HepG2 (cell line): ENCODE results near the gene KCTD14. TPM values are rescaled to one million over a fixed set of nuclear protein-coding genes. Genes with fewer than 3 reads are reported as not detected.

ENCODE experiments used
- AHR ChIP-seq: IDR thresholded peaks from 2 replicates; pipeline ENCODE4 v1.6.1; 2018; ENCODE audit warnings: missing genetic modification reagents, missing compliant biosample characterization
- ARID4A ChIP-seq: sonication (generic); formaldehyde crosslinking; IDR thresholded peaks from 2 replicates; pipeline ENCODE4 v1.5.0; 2020; ENCODE audit warnings: mild to moderate bottlenecking, missing genetic modification reagents, borderline replicate concordance
- ATF3 ChIP-seq: sonication (generic); formaldehyde crosslinking; IDR thresholded peaks from 2 replicates; pipeline ENCODE4 v1.4.0; 2020; ENCODE audit warnings: missing genetic modification reagents
- ATF4 ChIP-seq, 2 experiments: fragments of 450-650 bp in 1 of 2; sonication (generic) in 1 of 2; formaldehyde crosslinking; IDR thresholded peaks; 2 replicates each; pipeline versions ENCODE4 v1.5.0 to v1.8.0; 2020 to 2022; ENCODE audit warnings: mild to moderate bottlenecking in 1 of 2, missing genetic modification reagents in 1 of 2
- EP300 ChIP-seq, 3 experiments: sonication (generic) in 1 of 3; formaldehyde crosslinking in 1 of 3; IDR thresholded peaks; 2 replicates each; pipeline versions ENCODE4 v1.5.1 to v1.6.1; 2011 to 2020; ENCODE audit warnings: low read depth in 2 of 3, low read length in 2 of 3, borderline replicate concordance in 1 of 3, improper control_type of control experiment in 1 of 3, mild to moderate bottlenecking in 1 of 3, missing genetic modification reagents in 1 of 3, moderate library complexity in 1 of 3
- ETV6 ChIP-seq: sonication (generic); formaldehyde crosslinking; conservative IDR thresholded peaks from 2 replicates; pipeline ENCODE4 v1.4.0; 2020; ENCODE audit warnings: missing genetic modification reagents
- GABPA ChIP-seq, 2 experiments: IDR thresholded peaks; 2 replicates each; pipeline ENCODE4 v1.6.1; 2011 to 2016; ENCODE audit warnings: low read depth in 2 of 2, low read length in 1 of 2, missing biosample characterization in 1 of 2, missing genetic modification characterization in 1 of 2
- HOXA7 ChIP-seq: sonication (generic); formaldehyde crosslinking; IDR thresholded peaks from 2 replicates; pipeline ENCODE4 v1.8.1; 2022; ENCODE audit warnings: mild to moderate bottlenecking, missing genetic modification reagents, moderate library complexity
- JUND ChIP-seq: sonication (generic); formaldehyde crosslinking; IDR thresholded peaks from 2 replicates; pipeline ENCODE4 v1.8.0; 2022; ENCODE audit warnings: mild to moderate bottlenecking, missing genetic modification reagents
- KLF6 ChIP-seq: IDR thresholded peaks from 2 replicates; pipeline ENCODE4 v1.8.0; 2016; ENCODE audit warnings: missing biosample characterization, missing genetic modification reagents
- MED13 ChIP-seq: sonication (generic); formaldehyde crosslinking; IDR thresholded peaks from 2 replicates; pipeline ENCODE4 v1.5.0; 2020; ENCODE audit warnings: missing genetic modification reagents
- NCOA5 ChIP-seq: sonication (generic); formaldehyde crosslinking; IDR thresholded peaks from 2 replicates; pipeline ENCODE4 v1.4.0; 2020; ENCODE audit warnings: missing genetic modification reagents
- PAF1 ChIP-seq: IDR thresholded peaks from 2 replicates; pipeline ENCODE4 v1.6.1; 2016; ENCODE audit warnings: missing genetic modification reagents, missing compliant biosample characterization
- PATZ1 ChIP-seq: sonication (generic); formaldehyde crosslinking; IDR thresholded peaks from 2 replicates; pipeline ENCODE4 v1.4.0; 2020; ENCODE audit warnings: missing genetic modification reagents
- POLR2A ChIP-seq, 2 experiments: IDR thresholded peaks; 2 replicates each; pipeline ENCODE4 v1.6.1; 2011; ENCODE audit warnings: low read depth in 2 of 2, low read length in 2 of 2, mild to moderate bottlenecking in 1 of 2, moderate library complexity in 1 of 2; ENCODE audit not compliant: insufficient read depth in 1 of 2
- POLR2AphosphoS5 ChIP-seq: IDR thresholded peaks from 2 replicates; pipeline ENCODE4 v1.6.1; 2012; ENCODE audit warnings: low read depth, low read length
- SRSF1 ChIP-seq: fragments of 200-400 bp; formaldehyde crosslinking; optimal IDR thresholded peaks from 2 replicates; pipeline ENCODE3; 2017; ENCODE audit warnings: mild to moderate bottlenecking, low read depth, low read length, moderate library complexity
- ZNF350 ChIP-seq: sonication (generic); formaldehyde crosslinking; IDR thresholded peaks from 2 replicates; pipeline ENCODE4 v1.4.0; 2020; ENCODE audit warnings: mild to moderate bottlenecking, low read depth, missing genetic modification reagents, borderline replicate concordance
- ZNF704 ChIP-seq: sonication (generic); formaldehyde crosslinking; IDR thresholded peaks from 2 replicates; pipeline ENCODE4 v1.8.1; 2023; ENCODE audit warnings: mild to moderate bottlenecking, inconsistent platforms, moderate library complexity, missing genetic modification reagents, borderline replicate concordance
- polyA plus RNA-seq, 8 experiments: library from polyadenylated mRNA; depleted of rRNA in 3 of 8; stranded (reverse) in 7 of 8; unstranded in 1 of 8; fragments of >200 nt; fragmentation: Illumina TruSeq in 4 of 8; extraction: Trizol in 4 of 8; gene quantifications; 2 replicates each; pipeline versions ENCODE4 v1.2.1 to v1.2.3, GENCODE V29; 2011 to 2016; ENCODE audit warnings: low read depth in 4 of 8, missing spikeins in 1 of 8, mixed read lengths in 1 of 8; ENCODE audit not compliant: insufficient read depth in 1 of 8
- total RNA-seq, 5 experiments: library from RNA; depleted of rRNA; stranded (reverse); fragments of >200 nt; fragmentation: Illumina TruSeq; extraction: Trizol; gene quantifications; 2 replicates each; pipeline ENCODE4 v1.2.3, GENCODE V29; 2016; ENCODE audit warnings: low read depth in 1 of 5

Gene KCTD14
- total and polyA plus RNA-seq, 2 of the 13 experiments (the other 11 are each of a cell fraction or from before 2014, with no cell fraction given) = 10.3 to 15.6 TPM

- TF ChIP-seq PAF1 (CRISPR knock-in tag) (0 out of 2 replicates have a peak, but pooled peaks have one; percentile 26), ARID4A (CRISPR knock-in tag) (peak; percentile 21; the same call in 1 of the 2 replicates), PATZ1 (peak; percentile 92), POLR2A (IDR thresholded peaks at IDR 0.05; ENCODE audit: insufficient read depth in 1 of 2, low read depth in 2 of 2, low read length in 2 of 2) (peak in 1 of 2 experiments; percentile 68; a peak in 2 of 4 replicates), ZNF704 (CRISPR knock-in tag) (no peak), HOXA7 (no peak), ETV6 (no peak), ATF4 (CRISPR knock-in tag; IDR thresholded peaks at IDR 0.05) (peak in 1 of 2 experiments; percentile 98; a peak in 2 of 4 replicates), POLR2AphosphoS5 (peak; percentile 65), SRSF1 (no peak), NCOA5 (CRISPR knock-in tag) (no peak), ATF3 (CRISPR knock-in tag) (0 out of 2 replicates have a peak, but pooled peaks have one; percentile 49), GABPA (IDR thresholded peaks at IDR 0.05; ENCODE audit: low read depth, low read length) (no peak), GABPA (CRISPR knock-in tag; IDR thresholded peaks at IDR 0.05; ENCODE audit: low read depth) (0 out of 2 replicates have a peak, but pooled peaks have one; percentile 11), EP300 (IDR thresholded peaks at IDR 0.05; ENCODE audit: low read depth in 2 of 2, low read length in 2 of 2) (peak in 1 of 2 experiments; percentile 60; a peak in 1 of 4 replicates), EP300 (CRISPR knock-in tag; IDR thresholded peaks at IDR 0.05; ENCODE audit: borderline replicate concordance) (peak; percentile 58; the same call in 1 of the 2 replicates), KLF6 (CRISPR knock-in tag) (peak; percentile 43; the same call in 1 of the 2 replicates), ZNF350 (CRISPR knock-in tag) (no peak), MED13 (CRISPR knock-in tag) (no peak), AHR (CRISPR knock-in tag) (no peak), JUND (CRISPR knock-in tag) (no peak)
Measured at GRCh38 chr11:78050964-78051831, 28.1 kb upstream of the KCTD14 start (continued).
